Stimulated activated CD8-positive, alpha-beta memory T cell treated with anti-CD3 and anti-CD28 coated beads, Interleukin-15, amount 100 ng/mL, for 24 hours (primary cell): ENCODE measurements around the gene RAB3C.

Source experiments
- DNase-seq: peaks from one replicate; pipeline ENCODE4 v3.0.0-alpha.2; 2020; ENCODE audit warnings: low read depth

Gene RAB3C

GRCh38 chr5:58774937-58775336 lies 192.1 kb downstream of the RAB3C start:
- DNase-seq = no peak

DNA sequence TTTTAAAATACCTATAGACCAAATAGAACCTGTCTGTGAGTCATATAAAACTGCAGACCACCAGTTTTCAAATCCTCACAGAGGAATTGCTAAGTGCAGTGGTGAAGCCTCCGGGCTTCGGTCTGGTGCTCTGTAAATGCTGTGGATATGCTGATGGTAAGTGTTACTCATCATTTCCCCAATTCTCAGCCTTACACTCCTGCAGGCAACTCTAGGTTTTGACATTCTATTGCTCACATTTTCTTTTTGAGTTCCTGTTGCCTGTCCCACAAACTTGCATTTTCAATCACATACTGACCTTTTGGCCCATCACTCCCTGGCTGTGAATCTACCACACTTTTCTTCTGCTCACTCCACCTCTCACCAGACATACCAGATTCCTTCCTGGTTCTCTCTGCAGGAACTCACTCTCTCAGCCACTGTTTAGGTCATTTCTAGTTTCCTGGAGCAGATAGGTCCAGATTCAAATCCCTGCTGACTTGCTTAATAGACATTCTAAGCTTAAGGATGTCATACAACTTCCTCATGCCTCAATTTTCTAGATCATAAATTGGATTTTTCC lies 192.9 kb downstream of the RAB3C start:
- no peak for DNase-seq

GRCh38 chr5:58776559-58776958 lies 193.7 kb downstream of the RAB3C start:
- DNase-seq = no peak

DNA sequence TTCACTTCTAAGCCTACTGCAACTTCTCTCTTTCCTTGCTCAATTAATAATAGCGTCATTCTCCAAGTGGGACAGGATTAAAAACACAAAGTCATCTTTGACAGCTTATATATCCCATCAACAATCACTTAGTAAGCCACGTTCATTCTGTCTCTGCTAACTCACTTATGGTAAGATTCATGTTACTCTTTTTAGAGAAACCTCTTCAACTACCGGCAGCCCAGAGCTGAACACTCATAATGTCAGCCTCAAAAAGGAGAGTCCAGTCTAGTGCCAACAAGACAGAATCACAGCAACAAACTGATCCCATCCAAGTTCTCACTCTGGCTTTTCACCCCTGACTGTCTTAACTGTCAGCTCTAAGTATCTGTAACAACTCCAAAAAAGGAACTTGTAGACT lies 196.0 kb downstream of the RAB3C start:
- no peak for DNase-seq

GRCh38 chr5:58786035-58786434 lies 203.2 kb downstream of the RAB3C start:
- DNase-seq = no peak

DNA sequence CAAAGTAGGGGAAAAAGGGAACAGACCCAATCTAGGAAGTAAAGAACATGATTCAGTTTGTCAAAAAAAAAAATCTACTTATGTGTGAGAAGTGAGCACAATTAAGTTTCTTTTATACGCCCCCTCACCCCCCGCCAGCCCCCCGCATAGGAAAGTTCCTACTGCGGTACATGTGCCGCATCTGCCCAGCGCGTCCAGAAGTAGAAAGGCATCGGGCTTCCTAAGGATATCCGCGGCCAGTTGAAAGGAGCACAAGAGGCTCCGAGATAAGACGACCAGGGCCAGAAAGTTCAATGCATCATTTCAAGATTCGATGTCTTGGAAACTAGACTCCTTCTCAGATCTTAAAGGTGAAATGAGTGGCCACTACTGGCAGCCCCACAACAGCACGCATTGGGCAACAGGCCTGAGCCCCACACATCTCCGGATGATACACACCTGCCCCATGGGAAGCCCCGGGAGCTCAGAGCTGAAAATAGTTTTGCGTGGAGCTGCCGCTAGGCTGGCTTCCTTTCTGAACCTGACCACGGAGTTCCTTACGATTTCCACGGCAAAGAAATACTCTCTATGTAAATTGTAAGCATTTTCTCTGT lies 203.9 kb downstream of the RAB3C start:
- DNase-seq = no peak

GRCh38 chr5:58787987-58788386 lies 205.1 kb downstream of the RAB3C start:
- no peak for DNase-seq

DNA sequence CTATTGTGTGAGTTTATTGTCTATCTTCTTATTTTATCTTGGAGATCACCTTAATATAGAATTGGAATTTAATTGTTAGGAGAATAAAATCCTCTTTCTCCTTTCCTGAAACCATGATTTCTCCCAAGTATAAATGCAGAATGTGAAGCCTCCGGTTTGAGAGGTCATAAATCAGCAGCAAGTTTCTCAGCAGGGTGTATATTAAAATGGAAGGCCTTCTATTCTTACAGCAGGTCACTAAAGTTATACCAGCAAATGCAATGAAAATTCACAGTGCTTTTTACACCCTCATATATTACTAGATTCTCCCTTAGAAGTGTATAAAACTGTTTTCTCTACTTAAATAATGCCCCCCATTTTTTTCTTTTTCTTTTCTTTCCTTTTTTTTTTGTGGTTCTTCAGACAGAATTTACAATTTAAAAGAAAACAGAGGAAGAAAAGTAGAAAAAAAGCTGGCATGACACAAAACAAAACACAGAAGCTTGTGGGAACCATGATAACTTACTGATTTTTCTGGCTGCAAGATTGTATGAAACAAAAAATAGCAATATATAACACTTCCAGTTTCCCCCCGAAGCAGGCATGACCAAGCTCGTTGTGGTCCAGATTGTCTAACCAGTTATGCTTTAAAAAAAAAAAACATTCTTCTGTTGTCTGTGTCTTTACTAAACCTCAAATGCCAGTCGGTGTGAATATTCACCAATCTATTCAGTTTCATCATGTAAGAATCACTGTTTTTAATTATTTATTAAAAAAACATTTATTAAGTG lies 211.2 kb downstream of the RAB3C start:
- DNase-seq = no peak

DNA sequence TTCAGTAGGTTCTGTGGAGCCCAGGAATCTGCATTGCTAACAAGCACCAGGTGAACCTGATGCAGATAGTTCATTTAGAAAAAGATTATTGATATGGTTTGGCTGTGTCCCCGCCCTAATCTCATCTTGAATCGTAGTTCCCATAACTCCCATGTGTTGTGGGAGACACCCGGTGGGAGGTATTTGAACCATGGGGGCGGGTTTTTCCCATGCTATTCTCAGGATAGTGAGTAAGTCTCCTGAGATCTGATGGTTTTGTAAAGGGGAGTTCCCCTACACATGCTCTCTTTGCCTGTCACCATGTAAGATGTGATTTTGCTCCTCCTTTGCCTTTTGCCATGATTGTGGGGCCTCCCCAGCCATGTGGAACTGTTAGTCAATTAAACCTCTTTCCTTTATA lies 212.0 kb downstream of the RAB3C start:
- DNase-seq = no peak

DNA sequence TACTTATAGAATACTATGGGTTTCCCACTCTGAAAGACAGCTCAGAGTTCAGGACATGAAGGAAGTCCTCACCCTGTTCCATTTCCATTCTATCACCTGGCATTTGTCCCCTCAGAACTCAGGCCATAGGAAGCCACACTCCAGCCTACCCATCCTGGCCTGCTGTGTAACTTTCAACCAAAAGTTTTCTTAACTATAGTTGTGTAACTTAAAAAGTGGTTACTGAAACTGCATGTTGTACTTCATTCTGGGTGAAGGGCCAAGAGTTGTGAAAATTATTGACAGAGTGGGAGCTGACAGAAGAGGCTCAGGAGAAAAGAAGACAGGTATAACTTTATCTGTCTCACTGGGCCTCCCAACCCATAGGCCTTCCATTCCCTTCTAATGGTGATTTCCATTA lies 212.5 kb downstream of the RAB3C start:
- no peak for DNase-seq

GRCh38 chr5:58797021-58797420 lies 214.1 kb downstream of the RAB3C start:
- DNase-seq = no peak

- no peak for DNase-seq
Measured at GRCh38 chr5:58800356-58800755, 217.5 kb downstream of the RAB3C start.

DNA sequence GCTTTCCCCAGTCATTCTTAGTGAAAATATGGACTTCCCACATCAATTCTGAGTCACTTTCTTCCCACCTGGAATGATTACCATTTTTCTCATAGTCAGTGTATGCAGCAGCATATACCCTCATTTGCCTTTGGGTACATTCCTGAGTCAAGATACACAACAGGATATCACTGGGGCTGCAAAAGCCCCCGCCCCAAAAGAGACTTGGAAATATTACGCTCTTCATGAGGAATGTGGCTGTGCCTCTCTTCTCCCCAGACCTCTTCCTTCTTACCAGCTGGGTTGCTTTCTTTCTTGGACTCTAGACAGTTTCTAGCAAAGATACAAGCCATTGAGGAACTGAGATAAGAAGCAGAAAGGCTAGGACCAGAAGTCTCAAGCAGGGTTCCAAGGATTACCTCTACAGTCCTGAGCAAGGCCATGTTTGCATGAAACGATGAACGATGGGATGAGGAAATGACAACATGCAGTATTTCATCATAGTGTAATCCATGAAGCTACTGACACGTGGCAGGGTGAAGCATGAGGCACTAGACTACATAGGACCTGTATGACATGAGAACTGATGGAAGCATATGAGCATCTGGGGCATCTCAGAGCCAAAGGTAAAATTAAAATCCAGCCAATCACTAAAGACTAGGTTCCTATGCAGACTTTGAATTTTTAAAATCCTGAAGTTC lies 218.1 kb downstream of the RAB3C start:
- no peak for DNase-seq

GRCh38 chr5:58803056-58803455 lies 220.2 kb downstream of the RAB3C start:
- DNase-seq = no peak

GRCh38 chr5:58804291-58804690 lies 221.4 kb downstream of the RAB3C start:
- DNase-seq = no peak

DNA sequence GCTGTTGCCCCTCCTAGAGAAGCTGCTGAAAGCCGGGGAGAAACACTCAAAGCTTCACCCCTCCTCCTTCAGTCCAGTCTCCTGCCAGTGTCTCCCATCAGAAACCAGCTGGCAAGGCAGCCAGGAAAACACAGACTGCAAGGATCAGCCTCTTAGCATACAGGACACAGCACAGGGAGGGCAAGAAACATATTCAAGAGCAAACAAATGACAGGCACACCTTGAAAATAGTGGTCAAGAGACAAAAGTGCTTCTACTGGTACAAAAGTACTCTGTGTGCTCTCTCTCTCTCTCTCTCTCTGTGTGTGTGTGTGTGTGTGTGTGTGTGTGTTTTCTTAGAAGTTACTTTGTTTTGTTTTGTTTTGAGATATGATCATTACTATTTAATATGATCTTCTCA lies 227.2 kb downstream of the RAB3C start:
- no peak for DNase-seq

DNA sequence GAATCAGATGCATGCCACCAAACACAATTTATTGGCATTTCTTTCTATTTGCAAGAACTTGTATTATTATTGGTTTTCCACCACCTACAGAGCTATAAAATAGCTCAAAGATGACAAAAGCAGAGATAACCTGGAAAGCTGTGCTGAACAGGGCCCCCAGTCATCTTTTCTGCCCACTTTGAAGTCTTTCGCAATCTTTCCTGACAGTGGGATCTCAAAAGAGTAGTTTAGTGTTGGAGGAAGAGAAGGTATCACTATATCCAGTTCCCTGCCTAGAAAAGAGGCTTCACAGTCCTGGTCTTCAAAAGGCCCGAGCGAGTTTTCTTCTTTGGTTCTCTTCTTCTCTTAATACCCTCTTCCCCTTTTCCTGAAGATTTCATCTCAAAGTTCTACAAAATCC lies 231.0 kb downstream of the RAB3C start:
- DNase-seq = no peak

GRCh38 chr5:58816181-58816731 lies 233.4 kb downstream of the RAB3C start:
- DNase-seq = no peak

- no peak for DNase-seq
Measured at GRCh38 chr5:58818465-58818864, 235.6 kb downstream of the RAB3C start.

- DNase-seq = no peak
Measured at GRCh38 chr5:58825441-58825840, 242.6 kb downstream of the RAB3C start.

DNA sequence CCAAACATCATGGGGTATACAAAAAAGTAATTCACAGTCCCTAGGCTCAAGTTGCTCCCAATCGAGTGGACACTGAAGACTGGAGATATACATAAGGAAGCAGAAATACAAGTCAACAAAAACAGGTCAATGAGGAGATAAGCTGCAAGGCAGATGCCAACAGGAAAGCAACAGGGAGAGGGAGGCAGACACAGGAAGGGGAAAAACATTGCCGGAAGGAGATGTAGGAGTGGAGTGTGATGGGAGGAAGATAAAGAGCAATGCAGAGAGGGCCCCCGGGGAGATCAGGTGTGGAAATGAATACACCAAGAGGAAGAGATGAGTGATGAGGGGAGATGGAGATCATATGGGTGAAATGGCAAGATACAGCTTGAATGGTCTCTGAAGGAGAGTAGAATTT lies 243.0 kb downstream of the RAB3C start:
- no peak for DNase-seq

- no peak for DNase-seq
Measured at GRCh38 chr5:58827463-58827862, 244.6 kb downstream of the RAB3C start.

DNA sequence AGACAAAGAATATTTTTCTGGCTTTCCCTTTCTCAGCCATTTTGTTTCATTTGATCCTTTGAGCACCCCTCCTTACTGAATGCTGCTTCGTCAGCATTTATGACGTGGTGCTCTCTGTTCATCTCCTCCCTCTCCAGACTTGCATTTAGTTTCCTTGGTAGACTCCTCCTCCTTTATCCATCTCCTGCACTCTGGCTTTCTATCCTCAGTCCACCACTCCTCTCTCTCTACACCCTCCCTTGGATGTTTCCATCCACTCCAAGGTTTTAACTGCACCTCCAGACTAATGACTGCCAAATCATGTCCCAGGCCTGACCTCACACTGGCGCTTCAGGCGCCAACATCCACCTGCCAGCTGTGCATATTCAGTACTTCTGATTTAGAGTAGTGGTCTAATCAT lies 245.4 kb downstream of the RAB3C start:
- no peak for DNase-seq
